Liver (tissue), 3 donors: ENCODE measurements around the gene TBX5.

ENCODE experiments used
- EGR1 ChIP-seq, 2 donors: IDR thresholded peaks; 2 replicates each; pipeline ENCODE4 v1.6.1; 2016 to 2018; ENCODE audit warnings: antibody characterized with exemption in 2 of 2, low read depth in 2 of 2
- GABPA ChIP-seq, 2 donors: IDR thresholded peaks in 1 of 2; conservative IDR thresholded peaks in 1 of 2; 2 replicates each; pipeline ENCODE4 v1.6.1; 2016; ENCODE audit warnings: antibody characterized with exemption in 2 of 2, mild to moderate bottlenecking in 1 of 2, moderate library complexity in 1 of 2
- HNF4G ChIP-seq: IDR thresholded peaks from 2 replicates; pipeline ENCODE4 v1.6.1; 2016; ENCODE audit warnings: antibody characterized with exemption
- JUND ChIP-seq, 2 donors: IDR thresholded peaks; 2 replicates each; pipeline ENCODE4 v1.6.1; 2016; ENCODE audit warnings: antibody characterized with exemption in 2 of 2
- NR2F2 ChIP-seq: IDR thresholded peaks from 2 replicates; pipeline ENCODE4 v1.6.1; 2016; ENCODE audit warnings: antibody characterized with exemption
- RAD21 ChIP-seq, 2 donors: IDR thresholded peaks; 2 replicates each; pipeline ENCODE4 v1.6.1; 2016; ENCODE audit warnings: antibody characterized with exemption in 2 of 2, mild to moderate bottlenecking in 2 of 2
- TAF1 ChIP-seq: conservative IDR thresholded peaks from 2 replicates; pipeline ENCODE4 v1.6.1; 2016; ENCODE audit warnings: antibody characterized with exemption, mild to moderate bottlenecking
- YY1 ChIP-seq: IDR thresholded peaks from 2 replicates; pipeline ENCODE4 v1.6.1; 2016; ENCODE audit warnings: antibody characterized with exemption, mild to moderate bottlenecking
- TF ChIP-seq, protein P1 (sequence below): fragments of 150-350 bp; IDR thresholded peaks from 2 replicates; pipeline ENCODE4 v1.5.1; 2017; ENCODE audit warnings: improper control_type of control experiment, low read depth, low read length; ENCODE audit not compliant: missing input control
- TF ChIP-seq, protein P2 (sequence below): IDR thresholded peaks from 2 replicates; pipeline ENCODE4 v1.6.1; 2016; ENCODE audit warnings: antibody characterized with exemption
- TF ChIP-seq, protein P3 (sequence below): IDR thresholded peaks from 2 replicates; pipeline ENCODE4 v1.6.1; 2016; ENCODE audit warnings: antibody characterized with exemption, mild to moderate bottlenecking
- TF ChIP-seq, protein P4 (sequence below): IDR thresholded peaks from 2 replicates; pipeline ENCODE4 v1.6.1; 2016; ENCODE audit warnings: antibody characterized with exemption
- donor health status: healthy.
- donor health status: healthy.

DNA sequence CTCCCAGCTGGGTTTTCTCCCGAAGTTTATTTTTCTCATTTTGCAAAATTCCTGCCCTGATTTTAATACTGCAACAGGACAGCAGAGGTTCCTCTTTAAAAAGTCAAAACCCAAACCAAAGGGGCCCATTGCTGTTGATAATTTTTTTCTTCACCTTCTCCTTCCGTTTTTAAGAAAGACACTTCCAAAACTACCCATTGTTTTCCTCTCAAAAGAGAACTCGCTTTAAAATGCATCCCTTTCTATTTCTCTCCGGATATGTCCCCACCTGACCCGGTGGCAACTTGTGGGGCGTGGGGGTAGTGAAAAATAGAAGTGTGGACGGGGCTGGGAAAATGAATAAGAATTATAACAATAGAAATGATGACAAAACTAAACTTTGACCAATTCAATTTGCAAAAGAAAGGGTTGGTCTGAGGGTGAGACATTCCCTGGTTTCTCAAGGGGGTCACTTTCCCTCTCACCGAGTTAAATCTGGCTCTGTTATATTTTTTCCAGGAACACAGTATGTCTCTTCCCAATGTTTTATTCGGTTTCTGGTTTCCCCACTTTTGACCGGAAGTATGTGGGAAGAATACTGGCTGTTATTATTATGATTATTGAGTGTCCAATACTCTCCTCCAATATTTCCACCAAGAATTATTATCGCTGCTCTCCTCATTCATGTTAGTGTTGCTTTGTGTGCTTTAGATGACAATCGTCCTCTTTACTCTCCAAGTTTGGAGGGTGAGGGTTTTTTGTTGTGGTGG lies 4.1 kb upstream of the TBX5 start:
- TF ChIP-seq, protein P1, sequence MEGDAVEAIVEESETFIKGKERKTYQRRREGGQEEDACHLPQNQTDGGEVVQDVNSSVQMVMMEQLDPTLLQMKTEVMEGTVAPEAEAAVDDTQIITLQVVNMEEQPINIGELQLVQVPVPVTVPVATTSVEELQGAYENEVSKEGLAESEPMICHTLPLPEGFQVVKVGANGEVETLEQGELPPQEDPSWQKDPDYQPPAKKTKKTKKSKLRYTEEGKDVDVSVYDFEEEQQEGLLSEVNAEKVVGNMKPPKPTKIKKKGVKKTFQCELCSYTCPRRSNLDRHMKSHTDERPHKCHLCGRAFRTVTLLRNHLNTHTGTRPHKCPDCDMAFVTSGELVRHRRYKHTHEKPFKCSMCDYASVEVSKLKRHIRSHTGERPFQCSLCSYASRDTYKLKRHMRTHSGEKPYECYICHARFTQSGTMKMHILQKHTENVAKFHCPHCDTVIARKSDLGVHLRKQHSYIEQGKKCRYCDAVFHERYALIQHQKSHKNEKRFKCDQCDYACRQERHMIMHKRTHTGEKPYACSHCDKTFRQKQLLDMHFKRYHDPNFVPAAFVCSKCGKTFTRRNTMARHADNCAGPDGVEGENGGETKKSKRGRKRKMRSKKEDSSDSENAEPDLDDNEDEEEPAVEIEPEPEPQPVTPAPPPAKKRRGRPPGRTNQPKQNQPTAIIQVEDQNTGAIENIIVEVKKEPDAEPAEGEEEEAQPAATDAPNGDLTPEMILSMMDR: no peak
- TF ChIP-seq, protein P2, sequence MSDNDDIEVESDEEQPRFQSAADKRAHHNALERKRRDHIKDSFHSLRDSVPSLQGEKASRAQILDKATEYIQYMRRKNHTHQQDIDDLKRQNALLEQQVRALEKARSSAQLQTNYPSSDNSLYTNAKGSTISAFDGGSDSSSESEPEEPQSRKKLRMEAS: no peak
- TF ChIP-seq RAD21 (IDR thresholded peaks at IDR 0.05) (no peak), EGR1 (IDR thresholded peaks at IDR 0.05; ENCODE audit: low read depth in 2 of 2) (no peak), NR2F2 (no peak), JUND (IDR thresholded peaks at IDR 0.05) (no peak), YY1 (no peak), TAF1 (no peak), GABPA (IDR thresholded peaks at IDR 0.05 in 1 of 2, conservative IDR thresholded peaks at IDR 0.05 in 1 of 2) (no peak), HNF4G (no peak)
- TF ChIP-seq, protein P3, sequence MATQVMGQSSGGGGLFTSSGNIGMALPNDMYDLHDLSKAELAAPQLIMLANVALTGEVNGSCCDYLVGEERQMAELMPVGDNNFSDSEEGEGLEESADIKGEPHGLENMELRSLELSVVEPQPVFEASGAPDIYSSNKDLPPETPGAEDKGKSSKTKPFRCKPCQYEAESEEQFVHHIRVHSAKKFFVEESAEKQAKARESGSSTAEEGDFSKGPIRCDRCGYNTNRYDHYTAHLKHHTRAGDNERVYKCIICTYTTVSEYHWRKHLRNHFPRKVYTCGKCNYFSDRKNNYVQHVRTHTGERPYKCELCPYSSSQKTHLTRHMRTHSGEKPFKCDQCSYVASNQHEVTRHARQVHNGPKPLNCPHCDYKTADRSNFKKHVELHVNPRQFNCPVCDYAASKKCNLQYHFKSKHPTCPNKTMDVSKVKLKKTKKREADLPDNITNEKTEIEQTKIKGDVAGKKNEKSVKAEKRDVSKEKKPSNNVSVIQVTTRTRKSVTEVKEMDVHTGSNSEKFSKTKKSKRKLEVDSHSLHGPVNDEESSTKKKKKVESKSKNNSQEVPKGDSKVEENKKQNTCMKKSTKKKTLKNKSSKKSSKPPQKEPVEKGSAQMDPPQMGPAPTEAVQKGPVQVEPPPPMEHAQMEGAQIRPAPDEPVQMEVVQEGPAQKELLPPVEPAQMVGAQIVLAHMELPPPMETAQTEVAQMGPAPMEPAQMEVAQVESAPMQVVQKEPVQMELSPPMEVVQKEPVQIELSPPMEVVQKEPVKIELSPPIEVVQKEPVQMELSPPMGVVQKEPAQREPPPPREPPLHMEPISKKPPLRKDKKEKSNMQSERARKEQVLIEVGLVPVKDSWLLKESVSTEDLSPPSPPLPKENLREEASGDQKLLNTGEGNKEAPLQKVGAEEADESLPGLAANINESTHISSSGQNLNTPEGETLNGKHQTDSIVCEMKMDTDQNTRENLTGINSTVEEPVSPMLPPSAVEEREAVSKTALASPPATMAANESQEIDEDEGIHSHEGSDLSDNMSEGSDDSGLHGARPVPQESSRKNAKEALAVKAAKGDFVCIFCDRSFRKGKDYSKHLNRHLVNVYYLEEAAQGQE: no peak
- TF ChIP-seq, protein P4, sequence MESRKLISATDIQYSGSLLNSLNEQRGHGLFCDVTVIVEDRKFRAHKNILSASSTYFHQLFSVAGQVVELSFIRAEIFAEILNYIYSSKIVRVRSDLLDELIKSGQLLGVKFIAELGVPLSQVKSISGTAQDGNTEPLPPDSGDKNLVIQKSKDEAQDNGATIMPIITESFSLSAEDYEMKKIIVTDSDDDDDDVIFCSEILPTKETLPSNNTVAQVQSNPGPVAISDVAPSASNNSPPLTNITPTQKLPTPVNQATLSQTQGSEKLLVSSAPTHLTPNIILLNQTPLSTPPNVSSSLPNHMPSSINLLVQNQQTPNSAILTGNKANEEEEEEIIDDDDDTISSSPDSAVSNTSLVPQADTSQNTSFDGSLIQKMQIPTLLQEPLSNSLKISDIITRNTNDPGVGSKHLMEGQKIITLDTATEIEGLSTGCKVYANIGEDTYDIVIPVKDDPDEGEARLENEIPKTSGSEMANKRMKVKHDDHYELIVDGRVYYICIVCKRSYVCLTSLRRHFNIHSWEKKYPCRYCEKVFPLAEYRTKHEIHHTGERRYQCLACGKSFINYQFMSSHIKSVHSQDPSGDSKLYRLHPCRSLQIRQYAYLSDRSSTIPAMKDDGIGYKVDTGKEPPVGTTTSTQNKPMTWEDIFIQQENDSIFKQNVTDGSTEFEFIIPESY: no peak
